Stimulated activated CD8-positive, alpha-beta memory T cell treated with anti-CD3 and anti-CD28 coated beads, Interleukin-4, amount 100 ng/mL, for 4 hours (primary cell): ENCODE data around the gene SCFD1.

Source experiments
- DNase-seq, 2 donors: peaks; one replicate each; pipeline ENCODE4 v3.0.0-alpha.2; 2020; ENCODE audit warnings: low read depth in 2 of 2, low spot score in 1 of 2

The SCFD1 gene

DNA sequence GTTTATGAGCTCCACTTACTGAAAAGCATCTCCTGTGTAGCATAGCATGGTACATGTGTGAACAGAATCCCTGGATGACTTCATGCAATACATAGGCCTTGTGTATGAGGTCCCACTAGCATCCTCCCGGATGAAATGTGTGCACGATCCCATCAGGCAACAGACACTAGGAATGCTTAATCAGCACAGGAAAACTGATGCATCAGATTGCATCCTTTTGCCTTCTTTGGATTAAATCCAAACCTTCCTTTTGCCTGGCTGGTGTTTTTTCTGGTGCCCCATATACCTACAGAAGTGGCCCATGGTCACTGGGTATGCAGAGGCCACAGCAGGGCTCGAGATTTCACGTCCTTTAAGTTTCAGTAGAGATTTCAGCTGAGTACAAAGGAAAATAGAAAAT, 131.3 kb downstream of the SCFD1 start:
- DNase-seq = no peak

DNA sequence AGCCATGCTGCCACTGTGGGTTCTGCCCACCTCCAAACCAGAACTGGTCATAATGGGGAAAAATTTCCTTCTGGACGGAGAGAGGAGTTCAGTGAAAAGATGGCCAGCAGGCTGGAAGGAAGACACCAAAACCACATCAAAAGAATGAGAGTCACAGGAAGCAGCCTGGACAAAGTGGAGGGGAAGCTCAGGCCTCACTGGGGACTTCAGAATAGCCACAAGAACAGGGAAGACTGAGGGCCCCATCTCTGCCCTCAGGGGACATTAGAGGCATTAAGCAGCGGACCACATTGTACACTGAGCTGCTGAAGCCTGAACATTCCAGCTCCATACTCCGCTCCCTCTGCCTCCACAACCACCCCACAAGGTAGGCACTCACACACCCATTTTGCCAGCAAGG, 132.7 kb downstream of the SCFD1 start:
- DNase-seq = no peak

DNA sequence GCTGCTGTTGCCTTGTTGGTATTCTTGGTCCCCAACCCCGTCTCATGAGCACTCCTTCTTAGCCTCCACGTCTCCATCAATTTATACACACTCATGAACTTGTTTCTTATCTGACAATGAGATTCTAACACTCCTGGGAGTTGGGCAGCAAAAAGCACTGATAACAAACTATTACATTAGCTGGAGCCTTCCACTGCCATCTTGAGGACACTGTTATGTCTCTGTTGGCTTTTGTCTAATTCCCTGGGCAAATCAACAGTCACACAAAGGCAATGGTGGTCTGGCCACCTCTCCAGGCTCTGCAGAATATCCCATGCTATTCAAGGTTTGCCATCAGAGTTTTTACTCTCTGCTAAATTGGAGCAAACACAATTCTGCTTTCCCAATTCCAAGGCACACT, 134.5 kb downstream of the SCFD1 start:
- DNase-seq = no peak

DNA sequence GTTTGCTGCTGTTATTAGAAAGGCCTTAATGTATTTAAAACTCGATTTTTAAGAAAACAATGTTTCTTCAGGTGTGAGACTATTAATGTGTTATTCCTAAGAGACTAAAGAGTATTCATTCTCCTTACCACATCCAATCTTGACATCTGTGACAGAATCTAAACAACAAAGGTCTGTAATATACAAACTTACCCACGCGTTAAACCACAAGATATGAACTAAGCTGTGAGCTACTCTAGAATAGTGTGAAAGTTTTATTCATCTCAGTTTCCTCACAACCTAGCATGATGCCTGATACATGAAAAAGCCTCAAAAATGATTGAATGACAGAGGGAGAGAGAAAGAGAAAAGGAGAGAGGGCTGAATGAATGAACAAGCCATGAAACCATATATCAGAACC, 135.0 kb downstream of the SCFD1 start:
- DNase-seq = no peak

DNA sequence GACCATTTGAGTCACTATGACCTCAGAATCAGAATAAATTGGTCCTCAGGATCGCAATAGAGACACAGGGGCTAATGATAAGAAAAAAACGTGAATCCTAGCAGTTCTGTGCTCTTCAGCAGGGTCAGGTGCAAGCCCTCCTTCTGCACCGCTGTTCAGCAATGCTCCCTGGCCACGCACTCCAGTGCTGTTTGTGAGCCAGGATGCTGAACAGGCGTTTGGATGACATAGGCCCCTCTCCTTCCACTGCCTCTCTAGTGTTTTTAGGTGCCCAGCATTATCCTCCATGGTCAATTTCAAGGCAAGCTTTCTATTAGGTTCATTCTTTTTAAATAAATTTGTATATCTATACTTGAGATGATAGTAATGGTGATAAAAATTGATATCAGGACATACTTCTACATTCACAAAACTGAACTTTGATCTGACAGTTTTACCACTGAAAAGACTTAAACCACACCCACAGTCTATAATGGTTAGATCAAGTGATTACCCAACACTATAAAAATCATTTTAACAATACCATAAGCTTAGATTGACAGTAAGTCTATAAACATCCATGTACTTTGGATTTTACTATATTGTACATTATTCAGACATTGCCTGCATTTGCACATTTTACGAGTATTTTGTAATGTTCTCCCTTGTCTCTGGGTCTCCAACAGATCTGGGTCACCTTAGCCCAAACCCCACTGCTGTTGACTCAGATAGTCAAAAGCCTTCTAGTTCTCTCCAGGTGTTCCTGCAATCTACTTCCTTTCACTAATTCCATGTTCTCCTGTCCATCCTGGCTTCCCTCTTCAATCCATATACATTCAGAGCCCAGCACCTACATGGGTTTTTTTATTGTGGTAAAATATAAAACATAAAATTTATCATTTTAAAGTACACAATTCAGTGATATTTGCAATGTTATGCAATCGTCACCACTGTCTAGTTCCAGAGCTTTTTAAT, 137.3 kb downstream of the SCFD1 start:
- DNase-seq = no peak

DNA sequence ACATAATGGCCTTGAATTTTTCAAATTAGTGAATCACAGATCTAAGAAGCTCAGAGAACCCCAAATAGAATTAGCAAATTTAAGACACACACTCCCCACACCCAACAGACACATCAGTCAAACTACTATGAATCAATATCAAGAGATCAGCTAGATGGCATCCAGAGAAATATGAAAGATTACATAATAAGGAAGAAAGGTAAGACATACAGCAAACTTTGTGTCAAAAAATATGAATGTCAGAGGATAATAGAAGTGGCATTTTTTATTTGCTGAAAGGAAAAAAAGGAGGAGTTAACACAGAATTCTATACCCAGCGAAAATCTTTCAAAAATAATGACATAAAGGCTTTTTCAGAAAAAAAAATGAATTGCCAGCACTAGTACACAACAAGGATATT, 141.8 kb downstream of the SCFD1 start:
- no peak for DNase-seq

DNA sequence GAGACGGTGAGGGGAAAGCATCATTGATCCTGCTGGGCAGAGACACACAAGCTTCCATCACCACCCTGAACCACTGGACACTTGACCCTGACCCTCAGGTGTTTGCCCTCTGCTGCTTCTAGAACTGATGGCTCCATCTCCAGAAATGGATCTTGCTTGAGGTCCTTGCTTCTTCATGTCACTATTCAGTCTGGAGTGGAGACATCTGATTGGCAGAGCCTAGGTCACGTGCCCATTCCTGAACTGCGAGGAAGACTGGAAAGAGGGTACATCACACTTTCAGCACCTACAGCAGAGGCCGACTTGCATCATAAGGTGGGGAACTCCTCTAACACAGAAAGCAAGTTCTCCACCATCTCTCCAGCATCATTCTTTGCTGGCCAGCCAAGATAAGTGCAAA, 145.5 kb downstream of the SCFD1 start:
- DNase-seq = no peak

DNA sequence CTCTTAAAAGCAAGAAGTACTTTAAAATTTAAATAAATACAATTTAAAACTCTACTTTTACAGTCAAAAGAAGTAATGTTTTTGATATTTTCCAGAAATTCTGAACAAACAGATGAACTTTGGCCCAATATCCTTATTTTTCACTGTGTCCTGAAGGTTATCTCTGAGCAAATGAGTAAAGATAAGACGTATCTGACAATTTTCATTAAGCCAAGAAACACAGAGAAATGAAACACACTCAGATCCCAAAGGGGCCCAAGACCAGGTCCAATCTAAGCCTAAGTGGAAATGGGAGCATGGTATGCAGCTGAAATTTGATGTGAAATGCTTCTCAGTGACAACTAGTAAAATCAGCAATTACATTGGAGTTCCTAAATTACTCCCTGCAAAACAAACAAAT, 146.7 kb downstream of the SCFD1 start:
- DNase-seq = no peak

DNA sequence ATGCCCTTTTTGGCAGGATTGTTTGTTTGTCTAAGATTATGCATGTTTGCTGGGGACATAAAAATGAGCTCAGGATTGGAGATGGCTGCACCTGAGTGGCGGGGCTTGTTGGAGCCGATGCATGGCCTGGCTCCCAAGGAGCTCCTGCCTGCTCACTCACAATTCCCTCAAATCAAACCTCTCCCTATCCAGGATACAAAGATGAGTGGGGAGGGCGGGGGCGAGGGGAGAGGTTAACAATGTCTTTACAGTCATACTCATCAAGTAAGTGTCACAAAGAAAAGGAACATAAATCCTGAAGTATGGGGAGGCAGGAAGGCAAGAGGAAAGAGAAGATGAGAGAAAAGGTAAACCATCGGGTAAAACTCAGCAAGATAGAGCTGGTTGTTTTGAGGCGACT, 148.3 kb downstream of the SCFD1 start:
- DNase-seq = no peak

DNA sequence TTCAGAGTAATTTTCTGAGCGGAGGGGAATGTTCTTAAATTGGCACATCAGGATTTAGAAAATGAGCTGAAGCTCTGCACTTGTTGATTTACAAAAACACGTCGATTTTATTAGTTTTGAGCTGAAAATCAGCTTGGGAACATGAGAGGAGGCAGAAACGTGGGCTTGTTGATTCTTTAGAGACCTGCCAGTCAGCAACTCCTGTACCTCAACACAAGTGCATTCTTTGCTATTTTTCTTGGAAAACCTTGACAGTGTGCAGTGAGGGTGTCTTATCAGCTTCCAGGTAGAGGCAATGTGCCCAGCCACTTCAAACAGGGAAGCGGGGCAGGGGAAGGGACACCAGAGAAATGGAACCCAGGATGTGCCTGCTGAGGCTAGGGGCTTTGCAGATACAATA, 149.5 kb downstream of the SCFD1 start:
- no peak for DNase-seq

DNA sequence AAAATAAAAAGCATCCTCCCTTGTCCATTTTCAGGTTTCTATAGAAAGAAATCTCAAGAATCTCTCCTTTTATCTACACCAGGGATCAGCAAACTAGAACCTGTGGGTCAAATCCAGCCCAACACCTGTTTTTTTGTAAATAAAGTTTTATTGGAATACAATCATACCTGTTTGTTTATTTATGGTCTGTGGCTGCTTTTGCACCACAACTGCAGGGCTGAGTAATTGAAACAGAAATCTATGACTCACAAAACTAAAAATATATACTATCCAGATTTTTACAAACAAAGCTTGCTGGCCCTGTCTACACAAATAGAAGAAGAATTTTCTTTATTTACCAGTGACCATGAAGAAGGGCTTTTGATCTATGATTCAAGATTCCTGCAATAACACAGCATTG, 157.1 kb downstream of the SCFD1 start:
- no peak for DNase-seq
